ENCODE measurements around the gene SNRNP40.

- TF ChIP-seq, protein P1, sequence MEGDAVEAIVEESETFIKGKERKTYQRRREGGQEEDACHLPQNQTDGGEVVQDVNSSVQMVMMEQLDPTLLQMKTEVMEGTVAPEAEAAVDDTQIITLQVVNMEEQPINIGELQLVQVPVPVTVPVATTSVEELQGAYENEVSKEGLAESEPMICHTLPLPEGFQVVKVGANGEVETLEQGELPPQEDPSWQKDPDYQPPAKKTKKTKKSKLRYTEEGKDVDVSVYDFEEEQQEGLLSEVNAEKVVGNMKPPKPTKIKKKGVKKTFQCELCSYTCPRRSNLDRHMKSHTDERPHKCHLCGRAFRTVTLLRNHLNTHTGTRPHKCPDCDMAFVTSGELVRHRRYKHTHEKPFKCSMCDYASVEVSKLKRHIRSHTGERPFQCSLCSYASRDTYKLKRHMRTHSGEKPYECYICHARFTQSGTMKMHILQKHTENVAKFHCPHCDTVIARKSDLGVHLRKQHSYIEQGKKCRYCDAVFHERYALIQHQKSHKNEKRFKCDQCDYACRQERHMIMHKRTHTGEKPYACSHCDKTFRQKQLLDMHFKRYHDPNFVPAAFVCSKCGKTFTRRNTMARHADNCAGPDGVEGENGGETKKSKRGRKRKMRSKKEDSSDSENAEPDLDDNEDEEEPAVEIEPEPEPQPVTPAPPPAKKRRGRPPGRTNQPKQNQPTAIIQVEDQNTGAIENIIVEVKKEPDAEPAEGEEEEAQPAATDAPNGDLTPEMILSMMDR (IDR thresholded peaks at IDR 0.05; ENCODE audit: poor library complexity): no peak
- no peak for TF ChIP-seq EZH2phosphoT487 (IDR thresholded peaks at IDR 0.05; ENCODE audit: low read depth, severe bottlenecking, unreplicated experiment)
- TF ChIP-seq EZH2 (IDR thresholded peaks at IDR 0.05; ENCODE audit: borderline replicate concordance): no peak
Measured at GRCh38 chr1:31310198-31310597, 13.6 kb upstream of the SNRNP40 start.
